ENCODE measurements around the gene ADAMTS2. TPM values are rescaled to one million over a fixed set of nuclear protein-coding genes. Genes with fewer than 3 reads are reported as not detected.

ADAMTS2 gene
- total RNA-seq, 1 donor from 2014 or later: 18.8 TPM

DNA sequence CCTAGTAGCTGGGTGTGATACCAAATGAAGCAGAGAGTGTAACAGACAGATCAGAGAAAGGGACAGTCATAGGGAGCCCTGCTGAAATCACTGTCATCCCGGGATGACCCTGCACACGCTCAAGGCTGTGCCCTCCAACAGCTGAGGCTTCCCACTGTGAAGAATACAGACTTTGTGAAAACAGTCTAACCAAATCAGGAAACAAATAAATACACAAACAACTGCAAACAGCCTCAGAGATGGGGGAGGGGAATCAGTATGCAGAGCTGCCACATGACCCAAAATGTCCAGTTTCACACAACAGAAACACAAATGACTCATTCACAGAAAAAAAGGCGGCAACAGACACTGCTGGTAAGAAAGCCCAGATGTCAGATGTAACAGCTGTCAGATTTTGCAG is 101.9 kb downstream of the ADAMTS2 start:
- Mint-ChIP-seq H3K27me3 (ENCODE audit: low read depth, unreplicated experiment) (peaks cover 8% of the 10 kb centered on the region), H3K4me1 (ENCODE audit: low read depth, unreplicated experiment) (peaks cover 11% of the 10 kb centered on the region), H3K4me3 (ENCODE audit: unreplicated experiment) (no peak overlapping the region), H3K36me3 (ENCODE audit: low read depth, unreplicated experiment) (peaks cover 4% of the 10 kb centered on the region), H3K27ac (ENCODE audit: unreplicated experiment) (no peak overlapping the region), H3K9me3 (ENCODE audit: unreplicated experiment) (peaks cover 13% of the 10 kb centered on the region)
- TF ChIP-seq EZH2 (IDR thresholded peaks at IDR 0.05; ENCODE audit: insufficient read depth, low read length): no peak
- TF ChIP-seq, protein P1, sequence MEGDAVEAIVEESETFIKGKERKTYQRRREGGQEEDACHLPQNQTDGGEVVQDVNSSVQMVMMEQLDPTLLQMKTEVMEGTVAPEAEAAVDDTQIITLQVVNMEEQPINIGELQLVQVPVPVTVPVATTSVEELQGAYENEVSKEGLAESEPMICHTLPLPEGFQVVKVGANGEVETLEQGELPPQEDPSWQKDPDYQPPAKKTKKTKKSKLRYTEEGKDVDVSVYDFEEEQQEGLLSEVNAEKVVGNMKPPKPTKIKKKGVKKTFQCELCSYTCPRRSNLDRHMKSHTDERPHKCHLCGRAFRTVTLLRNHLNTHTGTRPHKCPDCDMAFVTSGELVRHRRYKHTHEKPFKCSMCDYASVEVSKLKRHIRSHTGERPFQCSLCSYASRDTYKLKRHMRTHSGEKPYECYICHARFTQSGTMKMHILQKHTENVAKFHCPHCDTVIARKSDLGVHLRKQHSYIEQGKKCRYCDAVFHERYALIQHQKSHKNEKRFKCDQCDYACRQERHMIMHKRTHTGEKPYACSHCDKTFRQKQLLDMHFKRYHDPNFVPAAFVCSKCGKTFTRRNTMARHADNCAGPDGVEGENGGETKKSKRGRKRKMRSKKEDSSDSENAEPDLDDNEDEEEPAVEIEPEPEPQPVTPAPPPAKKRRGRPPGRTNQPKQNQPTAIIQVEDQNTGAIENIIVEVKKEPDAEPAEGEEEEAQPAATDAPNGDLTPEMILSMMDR (IDR thresholded peaks at IDR 0.05; ENCODE audit: insufficient read depth, low read depth, low read length): no peak
- Histone ChIP-seq H3K36me3 (ENCODE audit: insufficient read depth, low read length) (no peaks in the 10 kb centered on the region), H3K4me2 (ENCODE audit: low read length) (no peak overlapping the region), H3K9ac (ENCODE audit: low read length) (no peak overlapping the region), H3K27ac (ENCODE audit: low read depth, low read length) (no peak overlapping the region), H2AFZ (ENCODE audit: low read depth, low read length) (no peak overlapping the region), H3K4me1 (ENCODE audit: insufficient read depth, low read length) (no peaks in the 10 kb centered on the region), H3K9me3 (ENCODE audit: insufficient read depth, low read depth, low read length) (no peaks in the 10 kb centered on the region), H4K20me1 (ENCODE audit: insufficient read depth, low read length) (no peaks in the 10 kb centered on the region), H3K79me2 (ENCODE audit: insufficient read depth, low read length) (no peaks in the 10 kb centered on the region), H3K4me3 (ENCODE audit: insufficient read depth, low read depth, low read length) (no peak overlapping the region), H3K27me3 (ENCODE audit: insufficient read depth, low read length) (no peaks in the 10 kb centered on the region)
- FAIRE-seq (peak; percentile 32), DNase-seq (ENCODE audit: low read depth) (no peak)

DNA sequence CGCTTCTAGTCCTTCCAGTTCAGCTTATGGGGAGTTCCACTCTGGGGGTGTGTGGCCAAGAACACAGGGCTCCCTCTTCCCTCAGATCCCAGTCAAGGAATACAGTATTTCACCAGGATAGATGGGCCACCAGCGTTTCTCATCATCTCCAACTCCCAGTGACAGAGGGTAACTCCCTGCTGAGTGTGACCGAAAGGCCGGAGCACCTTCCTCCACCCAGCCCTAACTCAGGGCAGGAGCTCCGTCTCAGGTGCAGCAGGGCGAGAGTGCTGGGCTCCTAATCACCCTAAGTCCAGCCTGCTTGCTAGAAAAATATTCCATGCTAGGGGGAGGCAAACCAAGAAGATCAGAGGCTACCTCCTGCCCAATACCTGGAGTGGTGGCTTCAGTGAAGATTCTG is 102.6 kb downstream of the ADAMTS2 start:
- peaks cover 11% of the 10 kb centered on the region for H3K4me1 Mint-ChIP-seq (ENCODE audit: low read depth, unreplicated experiment)

DNA sequence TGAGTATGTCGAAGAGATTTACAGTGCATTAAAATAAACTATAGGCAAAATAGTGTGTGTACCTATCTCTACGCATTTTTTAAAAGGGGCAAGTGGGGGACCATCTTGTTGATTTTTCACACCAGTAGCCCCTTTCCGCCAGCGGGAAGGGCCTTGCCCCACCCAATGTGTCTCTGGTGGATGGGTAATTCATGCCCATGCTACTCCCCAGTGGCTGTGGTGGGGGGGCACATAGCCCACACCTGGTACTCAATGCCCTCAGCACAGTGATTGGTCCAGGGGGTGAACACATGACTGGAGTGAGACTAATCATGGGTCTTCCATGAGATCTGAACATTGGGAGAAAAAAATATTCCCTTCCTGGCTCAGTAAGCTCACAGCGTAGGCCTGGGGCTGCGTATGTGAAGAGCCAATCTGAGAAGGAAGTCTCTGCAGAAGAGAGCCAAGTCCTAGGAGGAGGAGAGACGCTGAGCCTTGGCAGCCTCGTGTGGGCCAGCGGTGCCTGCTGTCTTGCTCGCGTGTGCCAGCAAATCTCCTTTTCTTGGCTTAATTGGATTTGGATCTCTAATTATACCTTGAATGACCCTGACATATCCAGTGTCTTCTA is 103.4 kb downstream of the ADAMTS2 start:
- Histone ChIP-seq H3K4me3 (ENCODE audit: insufficient read depth, low read depth, low read length) (no peak overlapping the region), H4K20me1 (ENCODE audit: insufficient read depth, low read length) (no peaks in the 10 kb centered on the region), H3K79me2 (ENCODE audit: insufficient read depth, low read length) (no peaks in the 10 kb centered on the region), H3K9ac (ENCODE audit: low read length) (no peak overlapping the region), H3K27ac (ENCODE audit: low read depth, low read length) (no peak overlapping the region), H2AFZ (ENCODE audit: low read depth, low read length) (no peak overlapping the region), H3K9me3 (ENCODE audit: insufficient read depth, low read depth, low read length) (peaks cover 2% of the 10 kb centered on the region), H3K36me3 (ENCODE audit: insufficient read depth, low read length) (no peaks in the 10 kb centered on the region), H3K4me2 (ENCODE audit: low read length) (no peak overlapping the region), H3K4me1 (ENCODE audit: insufficient read depth, low read length) (no peaks in the 10 kb centered on the region), H3K27me3 (ENCODE audit: insufficient read depth, low read length) (no peaks in the 10 kb centered on the region)
- H3K36me3 Mint-ChIP-seq (ENCODE audit: low read depth, unreplicated experiment): peaks cover 10% of the 10 kb centered on the region
- peaks cover 13% of the 10 kb centered on the region for H3K9me3 Mint-ChIP-seq (ENCODE audit: unreplicated experiment)
- no peak for TF ChIP-seq EZH2 (IDR thresholded peaks at IDR 0.05; ENCODE audit: insufficient read depth, low read length)
- H3K4me1 Mint-ChIP-seq (ENCODE audit: low read depth, unreplicated experiment): peaks cover 11% of the 10 kb centered on the region
- no peak overlapping the region for H3K27ac Mint-ChIP-seq (ENCODE audit: unreplicated experiment)
- peaks cover 8% of the 10 kb centered on the region for H3K27me3 Mint-ChIP-seq (ENCODE audit: low read depth, unreplicated experiment)
- no peak for DNase-seq (ENCODE audit: low read depth)
- no peak overlapping the region for H3K4me3 Mint-ChIP-seq (ENCODE audit: unreplicated experiment)
- no peak for FAIRE-seq

More for the DNA sequence above, 102.6 kb downstream of the ADAMTS2 start:
- Mint-ChIP-seq H3K36me3 (ENCODE audit: low read depth, unreplicated experiment) (peaks cover 4% of the 10 kb centered on the region), H3K9me3 (ENCODE audit: unreplicated experiment) (peaks cover 13% of the 10 kb centered on the region), H3K4me3 (ENCODE audit: unreplicated experiment) (no peak overlapping the region), H3K27ac (ENCODE audit: unreplicated experiment) (no peak overlapping the region), H3K27me3 (ENCODE audit: low read depth, unreplicated experiment) (peaks cover 8% of the 10 kb centered on the region)
- TF ChIP-seq, protein P1 (IDR thresholded peaks at IDR 0.05; ENCODE audit: insufficient read depth, low read depth, low read length): no peak
- TF ChIP-seq EZH2 (IDR thresholded peaks at IDR 0.05; ENCODE audit: insufficient read depth, low read length): no peak
- H3K79me2 ChIP-seq (ENCODE audit: insufficient read depth, low read length): no peaks in the 10 kb centered on the region
- no peak overlapping the region for H3K4me3 ChIP-seq (ENCODE audit: insufficient read depth, low read depth, low read length)
- no peak for FAIRE-seq
- DNase-seq (ENCODE audit: low read depth): no peak
- no peak overlapping the region for H2AFZ ChIP-seq (ENCODE audit: low read depth, low read length)
- H4K20me1 ChIP-seq (ENCODE audit: insufficient read depth, low read length): no peaks in the 10 kb centered on the region
- no peaks in the 10 kb centered on the region for H3K36me3 ChIP-seq (ENCODE audit: insufficient read depth, low read length)
- no peaks in the 10 kb centered on the region for H3K4me1 ChIP-seq (ENCODE audit: insufficient read depth, low read length)
- H3K4me2 ChIP-seq (ENCODE audit: low read length): no peak overlapping the region
- H3K9ac ChIP-seq (ENCODE audit: low read length): no peak overlapping the region
- H3K27ac ChIP-seq (ENCODE audit: low read depth, low read length): no peak overlapping the region
- H3K27me3 ChIP-seq (ENCODE audit: insufficient read depth, low read length): no peaks in the 10 kb centered on the region
- peaks cover under 1% of the 10 kb centered on the region for H3K9me3 ChIP-seq (ENCODE audit: insufficient read depth, low read depth, low read length)

All from astrocyte (in vitro differentiated cells and primary cell).